CD1c-positive myeloid dendritic cell (primary cell): ENCODE results near the gene EPB41L4A.

Experiments
- DNase-seq: peaks from one replicate; pipeline ENCODE4 v3.0.0-alpha.2; 2016; ENCODE audit errors: extremely low spot score

EPB41L4A gene

DNA sequence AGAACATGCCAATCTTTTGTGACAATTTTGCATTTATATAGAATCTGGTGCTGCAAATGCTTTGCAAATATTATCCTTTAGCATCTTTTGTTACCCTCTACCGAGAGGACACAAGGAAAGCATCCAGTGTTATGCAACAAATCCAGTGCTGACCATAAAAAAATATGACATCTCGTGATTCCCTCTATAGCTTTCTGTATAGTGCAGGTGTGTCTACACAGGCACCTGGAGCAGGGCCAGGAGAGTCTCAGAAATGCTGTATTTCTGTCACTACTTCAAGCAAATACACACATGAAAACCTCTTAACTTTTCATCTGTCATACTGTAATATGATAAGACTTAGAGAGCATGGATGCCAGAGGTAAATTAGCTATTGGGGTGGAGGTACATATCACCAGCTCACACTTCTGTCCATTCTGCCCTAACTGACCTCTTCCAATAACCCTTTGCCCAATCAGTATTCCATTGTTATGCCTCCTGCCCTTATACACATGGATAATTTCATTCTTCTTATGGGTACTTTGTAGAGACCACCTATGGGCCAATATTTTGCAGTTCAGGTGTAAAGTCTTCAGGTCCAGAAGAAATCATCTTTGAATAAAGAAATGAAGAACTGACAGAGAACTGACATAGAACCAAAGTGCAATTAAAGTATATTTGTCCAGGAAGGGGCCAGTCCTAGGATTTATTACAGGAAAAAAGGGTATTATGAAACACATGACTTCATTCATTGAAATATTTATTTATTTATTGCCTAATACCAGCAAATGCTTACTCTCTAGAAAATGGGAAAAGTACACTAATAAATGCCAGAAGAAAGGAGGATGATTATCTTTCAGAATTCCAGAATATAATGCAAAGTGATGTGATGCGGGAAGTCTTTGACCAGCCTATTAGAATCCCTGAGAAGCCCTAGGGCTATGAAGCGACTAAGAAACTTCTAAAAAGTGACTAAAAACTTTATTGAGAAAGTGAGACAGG, 106.5 kb downstream of the EPB41L4A start:
- no peak for DNase-seq

DNA sequence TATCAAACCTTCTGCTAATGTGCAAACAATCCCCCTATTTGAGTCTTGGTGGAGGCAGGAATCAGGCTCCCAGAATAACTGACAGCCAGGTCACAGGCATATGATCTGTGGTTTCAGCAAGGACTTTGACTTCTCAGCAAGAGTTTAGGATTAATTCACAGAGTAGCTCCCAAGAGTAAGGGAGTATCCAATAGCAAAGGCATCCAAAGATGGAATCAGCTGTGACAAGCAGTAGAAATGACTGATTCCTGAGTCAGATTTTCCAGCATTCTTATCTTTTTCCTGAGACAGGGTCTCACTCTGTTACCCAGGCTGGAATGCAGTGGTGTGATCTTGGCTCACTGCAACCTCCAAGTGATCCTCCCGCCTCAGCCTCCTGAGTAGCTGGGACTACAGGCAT, 108.3 kb downstream of the EPB41L4A start:
- no peak for DNase-seq

- DNase-seq = no peak
Observed at GRCh38 chr5:112308608-112309007, 110.5 kb downstream of the EPB41L4A start.

- no peak for DNase-seq
Observed at GRCh38 chr5:112306956-112307355, 112.1 kb downstream of the EPB41L4A start.

DNA sequence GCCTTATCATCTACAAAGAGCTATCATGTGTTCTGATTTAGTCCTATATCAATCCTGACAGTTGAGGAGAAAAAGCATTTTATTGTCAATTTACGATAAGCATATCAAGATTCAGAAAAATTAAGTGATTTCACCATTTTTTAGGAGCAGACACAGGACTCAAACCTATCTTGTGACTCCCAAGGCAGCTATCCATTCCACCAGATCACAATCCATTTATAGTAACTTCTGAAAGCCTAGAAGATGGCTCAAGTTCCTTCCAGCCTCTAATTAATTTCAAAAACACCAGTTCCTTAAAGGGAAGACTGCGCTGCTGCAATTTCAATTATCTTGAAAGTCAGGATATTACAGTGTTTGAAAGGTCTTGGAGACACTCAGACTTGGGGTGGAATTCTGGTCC, 114.3 kb downstream of the EPB41L4A start:
- DNase-seq = no peak

- no peak for DNase-seq
Observed at GRCh38 chr5:112303685-112304084, 115.4 kb downstream of the EPB41L4A start.

GRCh38 chr5:112294126-112294525, 125.0 kb downstream of the EPB41L4A start:
- no peak for DNase-seq

GRCh38 chr5:112293587-112293986, 125.5 kb downstream of the EPB41L4A start:
- no peak for DNase-seq

GRCh38 chr5:112290691-112291090, 128.4 kb downstream of the EPB41L4A start:
- DNase-seq = no peak

- no peak for DNase-seq
Observed at GRCh38 chr5:112289465-112289864, 129.6 kb downstream of the EPB41L4A start.

GRCh38 chr5:112283943-112284929, 134.8 kb downstream of the EPB41L4A start:
- DNase-seq = no peak

GRCh38 chr5:112283034-112283582, 136.0 kb downstream of the EPB41L4A start:
- no peak for DNase-seq

GRCh38 chr5:112279082-112279481, 140.0 kb downstream of the EPB41L4A start:
- DNase-seq = no peak

DNA sequence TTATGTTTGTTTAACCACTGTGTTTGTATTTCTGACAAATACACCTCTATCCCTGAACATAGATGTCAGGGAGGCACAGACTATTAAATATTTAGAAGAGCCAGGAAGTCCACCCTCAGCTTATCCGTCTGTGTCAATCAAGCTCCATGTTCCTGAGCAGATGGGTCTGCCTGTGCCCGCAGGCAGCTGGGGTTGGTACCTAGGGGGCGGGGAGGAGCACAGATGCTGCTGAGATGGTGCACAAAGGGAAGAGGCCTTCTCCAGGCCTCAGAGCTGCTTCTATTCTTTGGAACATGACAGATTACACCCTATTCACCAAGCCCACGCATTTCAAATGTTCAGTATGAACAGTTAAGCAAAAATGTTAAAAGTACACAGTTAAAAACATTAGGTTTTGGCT, 142.1 kb downstream of the EPB41L4A start:
- DNase-seq = no peak

DNA sequence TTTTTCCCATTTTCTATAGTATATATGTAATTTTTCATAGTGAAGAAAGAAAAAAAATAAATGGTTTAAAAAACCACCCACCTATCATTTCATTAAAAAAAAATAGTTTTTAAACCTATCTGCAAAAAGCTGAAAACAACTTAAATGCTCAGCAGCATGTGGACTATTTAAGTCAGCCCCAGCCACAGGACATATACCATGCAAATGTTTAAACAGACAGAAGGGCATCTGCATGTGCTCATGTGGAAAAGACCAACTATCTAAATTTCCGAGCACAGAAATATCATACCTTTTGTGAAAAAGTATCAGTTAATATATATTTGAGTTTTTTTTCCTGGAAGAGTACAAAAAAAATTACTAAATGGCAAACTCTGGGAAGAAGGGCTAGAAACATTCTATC, 143.4 kb downstream of the EPB41L4A start:
- no peak for DNase-seq

GRCh38 chr5:112270299-112271293, 148.5 kb downstream of the EPB41L4A start:
- no peak for DNase-seq

DNA sequence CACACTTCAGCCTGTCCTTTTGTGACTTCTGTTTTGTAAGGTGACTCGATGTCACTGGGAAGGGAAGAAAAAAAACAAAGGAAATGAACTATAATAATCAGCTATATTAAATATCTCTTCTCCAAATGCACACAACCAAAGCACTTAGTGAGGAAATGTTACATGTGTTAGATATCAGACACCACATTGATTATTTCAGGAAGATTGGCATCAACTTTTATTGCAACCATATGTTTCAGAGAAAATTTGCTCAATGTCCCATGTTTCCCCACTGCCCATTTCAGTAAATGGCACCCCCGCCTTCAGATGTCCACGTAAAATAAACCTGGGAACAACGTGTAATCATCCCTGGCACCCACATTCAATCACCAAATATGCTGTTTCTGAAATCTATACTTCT, 151.8 kb downstream of the EPB41L4A start:
- DNase-seq = no peak

- DNase-seq = no peak
Observed at GRCh38 chr5:112264666-112265065, 154.4 kb downstream of the EPB41L4A start.

GRCh38 chr5:112264151-112264550, 154.9 kb downstream of the EPB41L4A start:
- no peak for DNase-seq

DNA sequence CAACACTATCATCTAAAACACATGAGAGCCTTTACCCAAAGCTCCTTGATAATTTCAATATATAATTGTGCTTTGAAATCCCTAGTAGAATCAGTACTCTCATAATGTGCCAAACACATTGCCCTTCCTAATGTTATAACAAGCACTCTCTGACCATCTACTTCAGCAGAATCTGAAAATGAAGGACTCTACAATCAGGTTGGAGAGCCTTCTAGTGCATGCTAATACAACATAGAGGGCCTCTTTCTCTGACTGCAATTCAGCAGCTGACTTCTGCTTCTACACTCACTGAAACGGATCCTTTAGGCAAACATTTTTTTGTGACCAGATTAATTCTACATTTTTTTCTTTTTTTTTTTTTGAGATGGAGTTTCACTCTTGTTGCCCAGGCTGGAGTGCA, 155.6 kb downstream of the EPB41L4A start:
- DNase-seq = no peak

DNA sequence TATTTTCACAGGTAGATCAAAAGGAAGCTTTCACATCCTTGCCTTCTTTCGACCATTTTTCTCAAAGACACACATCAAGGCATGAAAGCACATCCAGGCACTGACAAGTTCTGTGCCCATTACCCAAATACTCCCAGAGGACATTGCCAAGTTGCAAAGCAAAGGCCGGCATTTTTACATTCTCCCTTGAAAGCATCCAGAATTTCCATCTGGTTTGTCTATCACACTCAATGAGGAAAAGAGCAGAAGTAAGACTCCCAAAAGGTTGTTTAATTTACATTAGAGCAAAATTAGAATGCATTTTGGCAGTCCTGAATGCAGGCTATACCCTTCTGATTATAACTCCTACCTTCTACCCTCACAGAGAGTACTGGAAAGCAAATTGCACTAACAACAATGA, 160.5 kb downstream of the EPB41L4A start:
- DNase-seq = no peak
